GM12873 (cell line): Measurements from ENCODE around the gene CCM2.

Experiments used
- TF ChIP-seq, protein P1 (sequence below): IDR thresholded peaks from 2 replicates; pipeline ENCODE4 v1.5.1; 2012; ENCODE audit warnings: low read depth, mild to moderate bottlenecking, moderate library complexity, low read length, control low read depth; ENCODE audit not compliant: insufficient read depth; ENCODE audit errors: missing control alignments

The CCM2 gene

DNA sequence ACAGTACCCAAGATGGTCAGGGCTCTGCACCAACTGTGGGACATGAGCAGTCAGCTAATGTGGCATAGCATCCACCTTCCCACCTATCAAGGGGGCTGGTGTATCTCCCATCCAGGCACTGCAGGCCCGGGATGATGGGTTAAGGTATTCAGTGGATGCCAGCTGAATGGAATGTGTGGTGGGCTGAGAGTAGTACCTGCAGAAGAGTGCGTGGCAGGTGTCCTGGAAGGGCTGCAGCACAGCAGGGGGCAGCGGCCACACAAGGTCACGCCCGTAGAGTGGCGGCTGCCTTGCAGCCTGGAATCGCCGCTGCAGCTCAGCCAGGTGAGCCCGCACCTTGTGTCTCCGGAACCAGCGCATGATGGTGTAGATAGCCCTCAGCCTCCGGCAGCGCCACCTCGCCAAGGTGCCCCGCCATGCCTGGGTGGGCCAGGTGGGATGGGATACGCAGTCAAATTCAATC lies 34.5 kb upstream of the CCM2 start:
- TF ChIP-seq, protein P1, sequence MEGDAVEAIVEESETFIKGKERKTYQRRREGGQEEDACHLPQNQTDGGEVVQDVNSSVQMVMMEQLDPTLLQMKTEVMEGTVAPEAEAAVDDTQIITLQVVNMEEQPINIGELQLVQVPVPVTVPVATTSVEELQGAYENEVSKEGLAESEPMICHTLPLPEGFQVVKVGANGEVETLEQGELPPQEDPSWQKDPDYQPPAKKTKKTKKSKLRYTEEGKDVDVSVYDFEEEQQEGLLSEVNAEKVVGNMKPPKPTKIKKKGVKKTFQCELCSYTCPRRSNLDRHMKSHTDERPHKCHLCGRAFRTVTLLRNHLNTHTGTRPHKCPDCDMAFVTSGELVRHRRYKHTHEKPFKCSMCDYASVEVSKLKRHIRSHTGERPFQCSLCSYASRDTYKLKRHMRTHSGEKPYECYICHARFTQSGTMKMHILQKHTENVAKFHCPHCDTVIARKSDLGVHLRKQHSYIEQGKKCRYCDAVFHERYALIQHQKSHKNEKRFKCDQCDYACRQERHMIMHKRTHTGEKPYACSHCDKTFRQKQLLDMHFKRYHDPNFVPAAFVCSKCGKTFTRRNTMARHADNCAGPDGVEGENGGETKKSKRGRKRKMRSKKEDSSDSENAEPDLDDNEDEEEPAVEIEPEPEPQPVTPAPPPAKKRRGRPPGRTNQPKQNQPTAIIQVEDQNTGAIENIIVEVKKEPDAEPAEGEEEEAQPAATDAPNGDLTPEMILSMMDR, result no peak

DNA sequence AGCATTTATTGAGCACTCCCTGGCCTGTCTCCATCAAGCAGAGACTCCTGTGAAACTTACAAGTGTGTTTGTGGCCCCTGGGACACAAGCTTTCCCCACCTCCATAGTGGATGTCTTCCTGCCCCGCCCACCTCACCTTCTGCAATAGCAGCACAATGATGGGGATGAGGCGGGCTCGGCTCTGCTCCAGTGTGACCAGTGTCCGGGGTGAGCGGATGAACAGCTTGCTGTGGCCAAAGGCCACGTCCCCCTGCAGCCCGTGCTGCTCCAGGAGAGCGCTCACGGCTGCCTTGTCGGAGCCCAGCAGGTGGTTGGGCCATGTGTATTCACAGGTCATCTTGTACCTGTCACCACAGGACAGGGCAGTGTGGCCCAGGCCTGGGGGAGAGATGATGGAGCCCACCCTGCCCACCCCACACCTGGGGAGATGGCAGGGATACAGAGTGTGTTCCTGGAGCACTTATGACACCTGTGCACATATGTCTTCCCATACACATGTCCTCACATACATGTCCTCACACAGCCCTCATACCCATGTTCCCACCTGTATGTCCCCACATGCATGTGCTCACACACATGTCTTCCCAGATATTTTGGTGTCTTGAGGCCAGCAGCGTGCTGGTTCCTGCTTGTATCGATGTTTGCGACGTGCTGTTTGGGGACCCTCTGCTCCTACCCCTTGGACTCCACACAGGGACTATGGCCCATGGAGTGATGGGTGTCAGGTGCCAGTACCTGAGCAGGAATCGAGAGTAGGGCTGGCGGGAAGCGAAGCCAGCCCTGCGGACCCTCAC lies 33.9 kb upstream of the CCM2 start:
- TF ChIP-seq, protein P1, result no peak

DNA sequence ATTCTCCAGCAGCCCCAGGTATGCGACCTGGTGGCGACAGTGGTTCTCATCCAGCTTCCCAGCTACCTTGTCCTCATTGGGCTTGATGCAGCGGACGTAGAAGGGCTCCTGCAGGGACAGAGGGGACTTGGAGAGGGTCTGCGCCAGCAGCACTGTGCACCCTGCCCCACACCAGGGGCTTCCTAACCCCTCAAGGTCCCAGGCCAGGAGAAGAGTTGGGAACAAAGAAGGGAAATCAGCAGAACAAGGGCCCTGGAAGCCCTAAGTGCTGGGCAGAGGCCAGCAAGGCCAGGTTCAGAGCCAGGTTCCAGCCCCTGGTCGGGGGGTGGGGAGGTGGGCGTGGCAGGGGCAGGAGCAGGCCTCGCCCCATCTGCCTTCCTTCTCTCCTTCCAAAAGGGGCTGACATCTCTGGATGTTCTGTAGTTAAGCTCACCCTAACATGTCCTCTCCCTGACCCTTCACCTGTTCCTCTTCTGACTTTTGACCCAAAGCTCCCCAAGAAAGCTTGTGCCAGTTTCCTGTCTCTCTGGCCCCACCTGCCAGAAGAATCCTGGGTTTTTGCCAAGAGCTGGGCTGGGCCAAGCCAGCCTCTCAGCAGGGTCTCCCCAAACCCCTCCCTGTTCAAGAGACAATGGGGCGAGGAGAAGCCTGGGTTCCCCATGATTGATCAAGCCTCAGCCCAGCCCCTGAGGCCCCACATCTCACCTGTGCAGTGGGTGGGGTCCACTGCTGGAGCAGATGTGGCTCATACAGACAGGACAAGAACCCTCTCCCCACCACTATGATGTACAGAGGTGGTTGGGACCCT lies 33.1 kb upstream of the CCM2 start:
- TF ChIP-seq, protein P1, result no peak

DNA sequence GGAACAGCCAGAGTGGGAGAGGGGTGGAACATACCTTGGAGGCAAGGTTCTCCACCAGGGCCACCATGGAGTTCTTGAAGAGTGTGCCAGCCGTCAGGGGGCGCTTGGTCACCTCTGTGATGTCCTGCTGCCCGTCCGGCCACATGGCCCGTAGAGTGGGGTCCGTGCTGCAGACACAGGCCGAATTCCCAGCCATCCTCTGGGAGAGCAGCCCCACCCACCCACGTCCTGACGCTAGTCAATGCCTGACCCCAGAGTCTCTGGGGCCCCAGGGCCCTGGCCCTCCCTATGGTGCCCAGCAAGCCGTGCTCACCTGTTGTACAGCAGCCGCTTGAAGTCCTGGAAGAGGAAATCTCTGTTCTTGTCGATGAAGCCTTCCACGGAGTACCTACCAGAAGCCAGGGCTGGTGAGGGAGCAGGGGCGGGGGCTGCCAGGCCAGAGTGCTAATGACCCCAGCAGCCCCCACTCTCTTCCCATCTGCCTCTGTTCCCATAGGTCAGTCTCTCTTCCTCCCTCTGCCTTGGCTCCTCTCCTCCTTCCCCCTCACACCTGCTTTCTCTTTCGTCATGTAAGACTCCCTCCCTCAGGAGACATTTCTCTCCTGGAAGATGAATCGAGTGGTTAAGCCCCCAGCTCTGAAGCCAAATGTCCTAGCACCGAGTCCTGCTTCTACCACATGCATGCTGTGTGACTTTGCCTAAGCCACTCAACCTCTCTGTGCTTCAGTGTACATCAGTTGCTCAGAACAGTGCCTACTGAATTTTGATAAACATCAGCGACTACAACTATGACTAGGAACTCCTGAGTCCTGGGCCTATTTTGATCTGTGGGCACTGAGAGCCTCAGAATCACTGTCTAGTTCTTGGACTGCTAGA lies 32.2 kb upstream of the CCM2 start:
- TF ChIP-seq, protein P1, result no peak

DNA sequence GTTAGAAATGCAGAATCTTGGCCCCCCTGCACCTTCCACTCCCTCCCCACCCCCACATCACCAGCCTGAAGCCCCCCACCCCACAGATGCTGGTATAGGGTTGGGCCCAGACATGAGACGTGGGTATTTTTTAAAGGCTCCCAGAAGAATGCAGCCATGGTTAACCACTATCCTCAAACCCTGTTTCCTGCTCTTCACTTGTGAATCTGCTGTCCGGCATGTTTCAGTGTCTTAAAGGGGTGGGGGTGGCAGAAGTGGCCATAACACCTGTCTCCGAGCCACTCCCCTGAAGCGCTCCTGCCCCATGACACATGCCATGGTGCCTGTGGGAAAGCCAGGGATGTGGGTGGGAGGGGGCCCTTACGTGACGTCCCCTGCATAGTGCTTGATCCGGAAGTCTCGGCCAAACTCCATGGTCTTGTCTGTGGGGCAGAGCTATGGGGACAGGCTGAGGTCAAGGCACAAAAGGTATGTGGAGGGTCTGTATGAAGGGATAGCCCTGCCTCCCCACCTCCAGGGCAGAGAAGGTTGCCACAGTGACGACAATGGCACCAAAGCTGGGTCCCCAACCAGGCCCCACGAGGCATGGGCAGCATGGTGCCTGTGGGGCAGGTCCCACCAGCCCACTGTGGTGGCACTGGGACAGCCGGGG lies 30.8 kb upstream of the CCM2 start:
- TF ChIP-seq, protein P1, result no peak

DNA sequence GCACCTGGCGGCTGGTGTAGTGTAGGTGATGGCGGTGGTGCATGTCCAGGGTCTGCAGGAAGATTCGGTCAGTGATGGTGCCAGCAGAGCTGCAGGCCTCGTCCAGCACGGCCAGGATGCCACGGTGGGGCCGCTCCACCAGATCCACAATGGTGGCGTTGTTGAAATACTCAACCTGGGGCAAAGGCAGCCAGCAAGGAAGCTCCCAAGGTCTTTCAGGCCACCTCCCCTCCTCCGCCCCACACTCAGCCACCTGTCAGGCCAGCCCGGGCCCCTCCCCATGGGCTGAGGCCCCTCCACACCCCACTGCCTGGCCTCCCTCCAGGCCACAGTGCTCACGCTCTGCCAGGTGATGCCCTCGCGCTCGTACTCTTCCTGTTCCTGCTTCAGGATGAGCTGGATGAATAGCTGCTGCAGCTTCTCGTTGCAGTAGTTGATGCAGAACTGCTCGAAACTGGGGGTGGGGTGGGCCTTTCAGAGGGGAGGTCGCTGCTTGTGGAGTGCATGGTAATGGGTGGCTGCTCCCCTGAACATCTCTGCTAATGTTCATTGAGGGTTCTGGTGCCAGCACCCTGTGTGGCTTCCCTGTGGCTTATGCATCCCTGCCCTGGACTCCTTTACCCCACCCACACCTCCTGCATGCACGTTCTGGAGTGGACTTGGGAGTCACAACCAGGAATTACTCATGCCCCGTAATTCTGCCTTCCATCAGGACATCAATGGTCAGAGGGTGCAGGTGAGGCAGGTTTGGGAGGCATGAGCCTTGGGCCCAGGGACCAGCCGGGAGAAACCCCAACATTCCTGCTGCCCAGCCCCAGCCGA lies 30.1 kb upstream of the CCM2 start:
- TF ChIP-seq, protein P1, result no peak
